Lower lobe of right lung (tissue), 2 donors: ENCODE measurements around the gene PLEKHH2. TPM values are rescaled to one million over a fixed set of nuclear protein-coding genes. Genes with fewer than 3 reads are reported as not detected.
"Not testable (repeated sequence)": the region's sequence is repeated elsewhere in the genome, so short reads cannot be mapped to it uniquely, and the experiment has no call there.

Source experiments
- ATAC-seq, 2 donors: fragments of 200-7000 bp; cut with Tn5 transposase; one replicate each; pipeline ENCODE4 v1.9.1; 2020 to 2022; ENCODE audit warnings: mild to moderate bottlenecking in 2 of 2, moderate library complexity in 2 of 2
- DNase-seq: peaks from one replicate; pipeline ENCODE4 v3.0.0-alpha.2; 2020
- H3K27ac ChIP-seq: fragments of 200-600 bp; one replicate; pipeline ENCODE4 v1.8.0; 2022
- H3K27me3 ChIP-seq: fragments of 200-600 bp; one replicate; pipeline ENCODE4 v1.8.0; 2022; ENCODE audit warnings: low read depth
- H3K36me3 ChIP-seq: fragments of 200-600 bp; one replicate; pipeline ENCODE4 v1.8.0; 2022; ENCODE audit warnings: mild to moderate bottlenecking
- H3K4me1 ChIP-seq: fragments of 200-600 bp; one replicate; pipeline ENCODE4 v1.8.0; 2022
- H3K4me3 ChIP-seq: fragments of 200-600 bp; one replicate; pipeline ENCODE4 v1.8.0; 2022; ENCODE audit warnings: mild to moderate bottlenecking
- H3K9me3 ChIP-seq: fragments of 200-600 bp; one replicate; pipeline ENCODE4 v1.8.0; 2022
- intact Hi-C: fragments of 100-400 bp; cut with DNase I; formaldehyde crosslinking; loops from one replicate; pipeline ENCODE4 v1.11.0; 2022
- total RNA-seq: library from RNA; stranded (reverse); fragmentation: NEBNext Ultra II Directional; extraction: Animal tissue kit (Norgen Biotek cat#: 25700); gene quantifications from one replicate; pipeline ENCODE4 v1.2.1, GENCODE V29; 2021
- TF ChIP-seq, protein P1 (sequence below): fragments of 200-600 bp; IDR thresholded peaks from one replicate; pipeline ENCODE4 v1.8.0; 2022; ENCODE audit warnings: antibody characterized with exemption, mild to moderate bottlenecking
- donor health status: DM: no; HTN: yes; CAD: no; lungs with severe emphysema.

The PLEKHH2 gene
- total RNA-seq, 1 donor from 2014 or later = 42.0 TPM

DNA sequence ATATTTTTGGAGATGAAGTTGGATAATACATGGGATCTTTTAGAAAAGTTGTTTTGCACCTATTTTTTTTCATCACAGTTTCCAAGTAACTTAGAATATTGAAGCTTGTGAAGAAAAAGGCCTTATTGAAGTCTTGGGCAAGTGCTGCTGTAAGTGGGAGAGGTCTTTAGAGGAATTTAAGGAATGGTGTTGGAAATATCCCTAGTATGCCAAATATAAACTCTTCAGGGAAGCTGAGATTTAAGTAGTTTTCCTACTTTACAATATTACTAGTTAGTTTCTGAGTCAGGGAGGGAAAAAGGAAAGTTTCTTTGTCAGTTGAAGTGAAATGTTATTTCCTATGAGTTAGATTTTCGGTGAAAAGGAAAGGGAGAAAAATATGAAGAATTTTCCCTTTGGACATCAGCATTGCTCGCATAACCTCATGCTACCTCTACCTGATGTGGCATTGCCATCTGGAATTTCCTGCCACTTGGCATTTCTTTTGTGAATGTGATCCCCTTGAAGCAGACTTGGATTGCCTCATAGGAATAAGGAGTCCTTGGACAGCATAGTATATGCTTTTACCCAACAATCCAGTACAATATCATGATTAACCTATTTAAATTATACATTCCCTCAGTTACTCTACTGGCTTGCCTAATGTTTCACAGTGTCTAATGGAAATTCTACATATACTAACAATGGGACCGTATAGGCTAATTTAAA is 12.1 kb downstream of the PLEKHH2 start:
- no peaks in the 10 kb centered on the region for H3K9me3 ChIP-seq
- intact Hi-C loops = no loop called here
- H3K36me3 ChIP-seq = no peaks in the 10 kb centered on the region
- DNase-seq = no peak
- H3K4me3 ChIP-seq = no peak overlapping the region
- peaks cover 13% of the 10 kb centered on the region for H3K4me1 ChIP-seq
- H3K27ac ChIP-seq = peak overlapping the region; percentile 37
- H3K27me3 ChIP-seq = no peaks in the 10 kb centered on the region
- peak; percentile 62 to 66 for ATAC-seq
- TF ChIP-seq, protein P1, sequence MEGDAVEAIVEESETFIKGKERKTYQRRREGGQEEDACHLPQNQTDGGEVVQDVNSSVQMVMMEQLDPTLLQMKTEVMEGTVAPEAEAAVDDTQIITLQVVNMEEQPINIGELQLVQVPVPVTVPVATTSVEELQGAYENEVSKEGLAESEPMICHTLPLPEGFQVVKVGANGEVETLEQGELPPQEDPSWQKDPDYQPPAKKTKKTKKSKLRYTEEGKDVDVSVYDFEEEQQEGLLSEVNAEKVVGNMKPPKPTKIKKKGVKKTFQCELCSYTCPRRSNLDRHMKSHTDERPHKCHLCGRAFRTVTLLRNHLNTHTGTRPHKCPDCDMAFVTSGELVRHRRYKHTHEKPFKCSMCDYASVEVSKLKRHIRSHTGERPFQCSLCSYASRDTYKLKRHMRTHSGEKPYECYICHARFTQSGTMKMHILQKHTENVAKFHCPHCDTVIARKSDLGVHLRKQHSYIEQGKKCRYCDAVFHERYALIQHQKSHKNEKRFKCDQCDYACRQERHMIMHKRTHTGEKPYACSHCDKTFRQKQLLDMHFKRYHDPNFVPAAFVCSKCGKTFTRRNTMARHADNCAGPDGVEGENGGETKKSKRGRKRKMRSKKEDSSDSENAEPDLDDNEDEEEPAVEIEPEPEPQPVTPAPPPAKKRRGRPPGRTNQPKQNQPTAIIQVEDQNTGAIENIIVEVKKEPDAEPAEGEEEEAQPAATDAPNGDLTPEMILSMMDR = no peak

DNA sequence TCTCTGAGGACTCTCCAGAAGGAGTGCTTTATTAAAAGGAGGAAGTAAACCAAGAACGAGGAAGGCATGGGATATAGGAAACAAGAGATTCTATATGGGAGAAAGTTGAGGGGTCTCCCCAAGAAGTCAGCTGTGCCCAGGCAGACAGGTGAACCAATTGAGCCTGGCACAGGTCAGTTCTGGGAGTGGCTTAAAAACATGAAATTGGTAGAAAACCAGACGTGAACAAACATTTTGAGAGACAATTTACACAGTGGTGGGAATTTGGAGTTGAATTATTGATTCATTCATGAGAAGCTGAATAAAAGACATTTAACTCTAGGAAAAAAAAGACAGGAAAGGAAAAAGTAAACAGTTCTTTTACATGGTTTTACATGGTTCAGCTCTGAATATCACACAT is 16.4 kb downstream of the PLEKHH2 start:
- TF ChIP-seq, protein P1 = no peak
- intact Hi-C loops = no loop called here
- H3K4me3 ChIP-seq = no peak overlapping the region
- no peak for DNase-seq
- peaks cover 14% of the 10 kb centered on the region for H3K4me1 ChIP-seq
- H3K9me3 ChIP-seq = no peaks in the 10 kb centered on the region
- ATAC-seq = no peak
- no peaks in the 10 kb centered on the region for H3K36me3 ChIP-seq
- H3K27me3 ChIP-seq = no peaks in the 10 kb centered on the region
- no peak overlapping the region for H3K27ac ChIP-seq

DNA sequence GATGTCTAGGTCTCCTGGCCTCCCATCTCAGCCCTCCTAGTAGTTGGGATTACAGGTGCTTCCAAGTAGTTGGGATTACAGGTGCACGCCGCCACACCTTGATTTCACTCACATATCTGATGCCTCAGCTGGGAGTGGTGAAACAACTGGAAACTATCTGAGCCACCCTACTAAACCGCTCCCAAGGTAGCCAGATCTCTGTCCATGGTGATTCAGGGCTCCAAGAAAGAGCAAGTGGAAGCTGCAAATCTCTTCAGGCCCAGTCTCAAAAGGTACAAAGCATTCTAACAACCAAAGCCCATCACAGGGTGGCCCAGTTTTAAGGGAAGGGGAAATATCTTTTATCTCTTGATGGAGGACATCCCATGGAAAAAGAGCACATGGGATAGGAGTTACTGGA is 20.2 kb downstream of the PLEKHH2 start:
- DNase-seq (no peak), ATAC-seq (no peak)
- Histone ChIP-seq H3K36me3 (no peaks in the 10 kb centered on the region), H3K27ac (no peak overlapping the region), H3K4me3 (no peak overlapping the region), H3K9me3 (no peaks in the 10 kb centered on the region), H3K4me1 (peaks cover 4% of the 10 kb centered on the region), H3K27me3 (no peaks in the 10 kb centered on the region)
- intact Hi-C loops = no loop called here
- TF ChIP-seq, protein P1 = no peak

DNA sequence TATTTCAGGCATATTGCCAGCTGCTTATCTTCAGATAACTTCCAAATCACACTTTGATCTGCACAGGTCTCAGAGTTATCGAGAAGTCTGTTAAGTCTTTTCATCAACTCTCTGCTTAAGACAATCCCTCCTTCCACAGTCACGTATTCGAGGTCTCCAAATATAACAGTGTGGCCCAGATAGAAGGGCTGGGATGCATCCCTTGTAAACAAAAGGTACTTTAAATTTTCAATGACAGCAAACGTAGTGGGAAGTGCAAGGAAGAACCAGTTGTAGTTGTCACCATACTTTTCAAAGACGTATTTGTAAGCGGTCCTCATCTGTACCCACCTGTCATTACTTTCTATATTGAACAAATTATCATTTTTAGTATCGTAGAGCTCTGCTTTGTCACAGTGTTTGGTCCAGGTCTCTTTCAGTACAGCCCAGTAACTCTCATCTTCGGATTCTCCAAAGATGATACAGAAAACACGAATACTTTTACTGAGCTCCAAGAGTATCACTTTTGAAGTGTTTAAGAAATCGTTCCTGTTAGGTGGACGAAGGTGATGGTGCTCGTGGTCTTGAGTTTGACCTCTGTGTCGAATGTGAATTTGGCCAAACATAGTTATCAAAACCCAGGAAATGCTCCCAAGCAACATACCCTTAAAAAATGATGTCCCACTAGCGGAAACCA is 38.7 kb downstream of the PLEKHH2 start:
- TF ChIP-seq, protein P1 = no peak
- H3K27ac ChIP-seq = no peak overlapping the region
- intact Hi-C loops = no loop called here
- H3K4me3 ChIP-seq = peak overlapping the region; percentile 50
- no peaks in the 10 kb centered on the region for H3K27me3 ChIP-seq
- DNase-seq = no peak
- ATAC-seq = no peak
- H3K36me3 ChIP-seq = peaks cover 4% of the 10 kb centered on the region
- H3K4me1 ChIP-seq = no peaks in the 10 kb centered on the region
- H3K9me3 ChIP-seq = no peaks in the 10 kb centered on the region

DNA sequence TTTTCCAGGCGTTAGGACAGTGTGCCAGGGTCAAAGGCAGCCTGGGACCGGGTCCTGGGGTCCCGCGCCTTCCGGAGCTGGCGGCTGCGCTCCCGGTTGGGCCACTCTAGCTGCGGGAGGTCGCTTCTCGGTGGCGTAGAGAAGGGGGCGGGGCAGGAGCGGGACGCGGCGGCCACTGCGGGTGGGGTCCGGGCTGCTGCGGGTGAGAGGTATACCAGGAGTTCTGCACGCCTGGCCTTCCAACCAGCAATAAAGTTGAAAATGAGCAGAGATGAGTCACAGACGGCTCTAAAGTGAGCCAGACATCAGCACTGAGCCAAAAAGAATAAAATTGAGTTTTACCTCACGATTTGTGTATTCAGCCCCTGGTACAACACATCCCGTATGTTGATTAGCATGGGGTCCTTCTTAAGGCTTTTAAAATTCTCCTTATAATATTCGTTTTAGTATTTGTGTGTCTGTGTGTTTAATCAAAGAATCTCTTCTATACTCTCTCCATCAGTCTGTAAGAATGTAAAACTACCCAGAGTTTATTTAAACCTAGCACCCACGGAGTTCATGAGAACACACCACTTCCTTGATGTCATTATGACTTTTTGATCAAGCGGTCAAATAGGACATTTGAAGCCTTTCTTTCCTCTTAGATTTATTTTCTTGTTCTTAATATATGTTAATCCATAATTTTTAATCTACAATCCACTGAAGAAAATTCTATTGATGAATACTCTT is 39.4 kb downstream of the PLEKHH2 start, which contains the start of gene C1GALT1C1L:
TSS of gene C1GALT1C1L (minus strand) at position 108 of the 729 bp plus-strand sequence. CDS start at position 1, 107 bp downstream.
- DNase-seq (peak; percentile 63), ATAC-seq (peak; percentile 87 to 95)
- Histone ChIP-seq H3K9me3 (no peaks in the 10 kb centered on the region), H3K4me3 (peak within 1 kb of the TSS; percentile 50), H3K27me3 (no peaks in the 10 kb centered on the region), H3K4me1 (no peaks in the 10 kb centered on the region), H3K27ac (no peak within 1 kb of the TSS), H3K36me3 (peaks cover 4% of the 10 kb centered on the region)
- TF ChIP-seq, protein P1 = no peak
- intact Hi-C loops = no loop called here

DNA sequence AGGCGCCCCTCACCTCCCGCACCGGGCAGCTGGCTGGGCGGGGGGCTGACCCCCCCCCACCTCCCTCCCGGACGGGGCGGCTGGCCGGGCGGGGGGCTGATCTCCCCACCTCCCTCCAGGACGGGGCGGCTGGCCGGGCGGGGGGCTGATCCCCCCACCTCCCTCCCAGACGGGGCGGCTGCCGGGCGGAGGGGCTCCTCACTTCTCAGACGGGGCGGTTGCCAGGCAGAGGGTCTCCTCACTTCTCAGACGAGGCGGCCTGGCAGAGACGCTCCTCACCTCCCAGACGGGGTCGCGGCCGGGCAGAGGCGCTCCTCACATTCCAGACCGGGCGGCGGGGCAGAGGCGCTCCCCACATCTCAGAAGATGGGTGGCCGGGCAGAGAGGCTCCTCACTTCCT is 40.7 kb downstream of the PLEKHH2 start:
- DNase-seq, H3K4me3 ChIP-seq, H3K36me3 ChIP-seq, intact Hi-C loops, H3K9me3 ChIP-seq, H3K4me1 ChIP-seq, ATAC-seq, H3K27me3 ChIP-seq, H3K27ac ChIP-seq: not testable (repeated sequence)
